HG03045 (cell line): ENCODE results near the gene SELPLG.
"Not testable (repeated sequence)": the region's sequence is repeated elsewhere in the genome, so short reads cannot be mapped to it uniquely, and the experiment has no call there.

Experiments used
- ATAC-seq: cut with Tn5 transposase; IDR thresholded peaks from one replicate; pipeline ENCODE4 v1.9.1; 2021; ENCODE audit warnings: mild to moderate bottlenecking, moderate library complexity; ENCODE audit not compliant: unreplicated experiment

SELPLG gene

GRCh38 chr12:108656247-108656646, 22.6 kb upstream of the SELPLG start:
- ATAC-seq = not testable (repeated sequence)

- not testable (repeated sequence) for ATAC-seq
Measured at GRCh38 chr12:108655812-108656175, 22.1 kb upstream of the SELPLG start.

- not testable (repeated sequence) for ATAC-seq
Measured at GRCh38 chr12:108654622-108655021, 20.9 kb upstream of the SELPLG start.

- ATAC-seq = no peak
Measured at GRCh38 chr12:108653922-108654321, 20.2 kb upstream of the SELPLG start.

- ATAC-seq = no peak
Measured at GRCh38 chr12:108653082-108653516, 19.4 kb upstream of the SELPLG start.

GRCh38 chr12:108650083-108650482, 16.4 kb upstream of the SELPLG start:
- no peak for ATAC-seq

- no peak for ATAC-seq
Measured at GRCh38 chr12:108649669-108650068, 16.0 kb upstream of the SELPLG start.

- ATAC-seq = no peak
Measured at GRCh38 chr12:108649126-108649525, 15.4 kb upstream of the SELPLG start.

- ATAC-seq = no peak
Measured at GRCh38 chr12:108648371-108648770, 14.7 kb upstream of the SELPLG start.

- no peak for ATAC-seq
Measured at GRCh38 chr12:108647585-108648287, 14.0 kb upstream of the SELPLG start.

GRCh38 chr12:108646600-108647579, 13.2 kb upstream of the SELPLG start:
- ATAC-seq = no peak

- no peak for ATAC-seq
Measured at GRCh38 chr12:108645686-108646599, 12.2 kb upstream of the SELPLG start.

- no peak for ATAC-seq
Measured at GRCh38 chr12:108644811-108645120, 11.1 kb upstream of the SELPLG start.

- ATAC-seq = no peak
Measured at GRCh38 chr12:108643941-108644810, 10.5 kb upstream of the SELPLG start.

GRCh38 chr12:108642899-108643654, 9.4 kb upstream of the SELPLG start:
- no peak for ATAC-seq

GRCh38 chr12:108642269-108642870, 8.7 kb upstream of the SELPLG start:
- no peak for ATAC-seq

- no peak for ATAC-seq
Measured at GRCh38 chr12:108641446-108642268, 8.0 kb upstream of the SELPLG start.

- ATAC-seq = no peak
Measured at GRCh38 chr12:108640802-108641445, 7.2 kb upstream of the SELPLG start.
